Hepatic stellate cell (primary cell): ENCODE measurements around the gene SLC24A5.

Source experiments
- DNase-seq: peaks from one replicate; pipeline ENCODE4 v3.0.0; 2011; ENCODE audit warnings: low spot score

The SLC24A5 gene

GRCh38 chr15:48190932-48191573, 70.3 kb downstream of the SLC24A5 start:
- DNase-seq: peak; percentile 20

GRCh38 chr15:48191574-48192225, 70.9 kb downstream of the SLC24A5 start, which contains the start of gene CTXN2:
Gene CTXN2 (plus strand): TSS chr15:48191665. CDS start chr15:48201301, 9,636 bp downstream.
- DNase-seq: no peak
